Muscle layer of duodenum (tissue), 2 donors: ENCODE data around the gene PTPRCAP.

ENCODE experiments used
- H3K27ac ChIP-seq: one replicate; pipeline ENCODE4 v1.7.0; 2013; ENCODE audit warnings: mild to moderate bottlenecking, low read length
- H3K27me3 ChIP-seq: one replicate; pipeline ENCODE4 v1.7.0; 2013; ENCODE audit warnings: low read depth, mild to moderate bottlenecking, control low read depth, low read length
- H3K36me3 ChIP-seq, 2 donors: one replicate each; pipeline ENCODE4 v1.7.0; 2013; ENCODE audit warnings: low read length in 2 of 2, control low read depth in 1 of 2, mild to moderate bottlenecking in 1 of 2; ENCODE audit not compliant: insufficient read depth in 2 of 2, control insufficient read depth in 1 of 2
- H3K4me1 ChIP-seq, 2 donors: one replicate each; pipeline ENCODE4 v1.7.0; 2013; ENCODE audit warnings: low read length in 2 of 2, mild to moderate bottlenecking in 2 of 2, control low read depth in 1 of 2, moderate library complexity in 1 of 2; ENCODE audit not compliant: insufficient read depth in 2 of 2, control insufficient read depth in 1 of 2
- H3K4me3 ChIP-seq, 2 donors: one replicate each; pipeline ENCODE4 v1.7.0; 2013; ENCODE audit warnings: low read length in 2 of 2, low read depth in 1 of 2, mild to moderate bottlenecking in 1 of 2
- H3K9me3 ChIP-seq, 2 donors: one replicate each; pipeline ENCODE4 v1.7.0; 2013; ENCODE audit warnings: low read length in 2 of 2, control low read depth in 1 of 2, mild to moderate bottlenecking in 1 of 2; ENCODE audit not compliant: control insufficient read depth in 1 of 2
- donor health status: healthy.

PTPRCAP gene

DNA sequence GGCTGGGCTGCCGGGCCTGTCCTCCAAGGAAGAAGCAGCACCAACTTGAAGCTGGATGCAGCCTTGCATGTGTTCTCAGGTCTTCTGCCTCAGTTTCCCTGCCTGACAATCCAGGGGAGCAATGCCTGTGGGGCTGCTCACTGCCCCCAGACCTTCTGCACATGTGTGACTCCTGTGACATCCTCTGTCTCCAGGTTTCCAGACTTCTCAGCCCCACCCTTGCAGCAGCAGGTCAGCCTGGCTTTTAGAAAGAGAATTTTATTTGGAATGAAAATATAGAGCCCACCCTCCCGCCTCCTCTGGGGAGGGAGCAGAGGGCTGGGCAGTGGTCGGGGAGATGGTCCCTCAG, 301 bp upstream of the PTPRCAP start:
- H3K36me3 ChIP-seq: peaks cover 6 to 81% of the 10 kb centered on the region in 2 donors
- peaks cover 0 to 14% of the 10 kb centered on the region in 2 donors for H3K4me1 ChIP-seq
- H3K9me3 ChIP-seq: no peaks in the 10 kb centered on the region
- no peak overlapping the region for H3K4me3 ChIP-seq
- no peak overlapping the region for H3K27ac ChIP-seq
- no peaks in the 10 kb centered on the region for H3K27me3 ChIP-seq

DNA sequence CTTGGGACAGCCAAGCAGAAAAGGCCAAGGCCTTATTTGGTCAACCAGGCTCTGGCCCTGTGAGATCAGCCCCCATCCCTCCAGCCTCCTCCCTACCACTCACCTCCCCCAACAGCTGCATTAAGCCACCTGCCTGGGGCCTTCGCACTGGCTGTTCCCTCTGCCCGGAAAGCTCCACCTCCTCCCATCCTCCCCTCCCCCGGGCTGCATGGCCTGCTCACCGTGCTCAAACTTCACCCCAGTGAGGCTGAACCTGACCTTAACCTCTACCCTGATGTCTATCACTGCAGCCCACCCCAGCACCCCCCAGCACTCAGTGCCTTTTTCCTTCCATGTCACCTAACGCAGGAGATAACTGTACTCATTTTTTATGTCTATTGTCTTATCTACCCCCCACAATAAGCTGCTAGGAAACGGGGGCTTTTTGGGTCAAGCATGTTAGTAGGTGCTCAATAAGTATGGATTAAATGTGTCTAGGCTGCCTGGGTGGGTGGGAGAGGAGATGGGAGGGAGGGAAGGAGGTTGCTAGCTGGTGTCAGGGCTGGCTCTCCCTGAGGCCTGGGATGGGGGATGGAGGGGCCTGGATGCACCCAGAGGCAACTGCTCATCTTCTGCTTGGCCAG, 912 bp downstream of the PTPRCAP start:
- no peaks in the 10 kb centered on the region for H3K9me3 ChIP-seq
- peaks cover 0 to 4% of the 10 kb centered on the region in 2 donors for H3K4me1 ChIP-seq
- no peaks in the 10 kb centered on the region for H3K27me3 ChIP-seq
- H3K27ac ChIP-seq: no peak overlapping the region
- H3K36me3 ChIP-seq: peaks cover 11 to 87% of the 10 kb centered on the region in 2 donors
- peak overlapping the region in 1 of 2 donors; percentile 3 for H3K4me3 ChIP-seq

GRCh38 chr11:67435727-67436458, 1.6 kb downstream of the PTPRCAP start:
- Histone ChIP-seq H3K4me1 (peaks cover 0 to 4% of the 10 kb centered on the region in 2 donors), H3K36me3 (peaks cover 11 to 87% of the 10 kb centered on the region in 2 donors), H3K27ac (no peak overlapping the region), H3K27me3 (no peaks in the 10 kb centered on the region), H3K4me3 (no peak overlapping the region), H3K9me3 (no peaks in the 10 kb centered on the region)

DNA sequence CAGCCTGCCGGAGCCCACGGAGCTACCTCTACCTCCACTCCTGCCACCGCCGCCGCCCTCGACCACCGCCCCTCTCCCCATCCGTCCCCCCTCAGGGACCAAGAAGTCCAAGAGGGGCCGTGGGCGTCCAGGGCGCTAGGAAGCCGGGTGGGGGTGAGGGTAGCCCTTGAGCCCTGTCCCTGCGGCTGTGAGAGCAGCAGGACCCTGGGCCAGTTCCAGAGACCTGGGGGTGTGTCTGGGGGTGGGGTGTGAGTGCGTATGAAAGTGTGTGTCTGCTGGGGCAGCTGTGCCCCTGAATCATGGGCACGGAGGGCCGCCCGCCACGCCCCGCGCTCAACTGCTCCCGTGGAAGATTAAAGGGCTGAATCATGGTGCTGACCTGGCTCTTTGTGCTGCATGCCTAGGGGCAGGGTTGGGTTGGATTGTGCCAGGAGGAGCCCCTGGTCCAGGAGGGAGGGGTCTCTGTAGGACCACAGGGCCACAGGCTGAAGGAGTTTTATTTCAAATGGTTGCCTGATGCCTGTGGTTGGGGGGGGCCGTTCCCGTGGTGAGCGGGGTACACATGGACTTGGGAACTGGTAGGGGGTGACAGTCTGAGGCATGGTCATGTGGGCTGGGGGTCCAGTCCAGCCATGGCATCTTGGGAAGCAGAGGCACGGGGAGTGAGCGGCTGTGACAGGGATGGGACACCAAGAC, 2.3 kb downstream of the PTPRCAP start:
- no peak overlapping the region for H3K4me3 ChIP-seq
- no peak overlapping the region for H3K27ac ChIP-seq
- no peaks in the 10 kb centered on the region for H3K9me3 ChIP-seq
- H3K27me3 ChIP-seq: no peaks in the 10 kb centered on the region
- H3K4me1 ChIP-seq: peaks cover 0 to 4% of the 10 kb centered on the region in 2 donors
- peaks cover 11 to 80% of the 10 kb centered on the region in 2 donors for H3K36me3 ChIP-seq

GRCh38 chr11:67434395-67434881, 3.0 kb downstream of the PTPRCAP start:
- H3K9me3 ChIP-seq: no peaks in the 10 kb centered on the region
- peaks cover 0 to 7% of the 10 kb centered on the region in 2 donors for H3K4me1 ChIP-seq
- H3K36me3 ChIP-seq: peaks cover 11 to 73% of the 10 kb centered on the region in 2 donors
- no peaks in the 10 kb centered on the region for H3K27me3 ChIP-seq
- no peak overlapping the region for H3K27ac ChIP-seq
- H3K4me3 ChIP-seq: no peak overlapping the region

DNA sequence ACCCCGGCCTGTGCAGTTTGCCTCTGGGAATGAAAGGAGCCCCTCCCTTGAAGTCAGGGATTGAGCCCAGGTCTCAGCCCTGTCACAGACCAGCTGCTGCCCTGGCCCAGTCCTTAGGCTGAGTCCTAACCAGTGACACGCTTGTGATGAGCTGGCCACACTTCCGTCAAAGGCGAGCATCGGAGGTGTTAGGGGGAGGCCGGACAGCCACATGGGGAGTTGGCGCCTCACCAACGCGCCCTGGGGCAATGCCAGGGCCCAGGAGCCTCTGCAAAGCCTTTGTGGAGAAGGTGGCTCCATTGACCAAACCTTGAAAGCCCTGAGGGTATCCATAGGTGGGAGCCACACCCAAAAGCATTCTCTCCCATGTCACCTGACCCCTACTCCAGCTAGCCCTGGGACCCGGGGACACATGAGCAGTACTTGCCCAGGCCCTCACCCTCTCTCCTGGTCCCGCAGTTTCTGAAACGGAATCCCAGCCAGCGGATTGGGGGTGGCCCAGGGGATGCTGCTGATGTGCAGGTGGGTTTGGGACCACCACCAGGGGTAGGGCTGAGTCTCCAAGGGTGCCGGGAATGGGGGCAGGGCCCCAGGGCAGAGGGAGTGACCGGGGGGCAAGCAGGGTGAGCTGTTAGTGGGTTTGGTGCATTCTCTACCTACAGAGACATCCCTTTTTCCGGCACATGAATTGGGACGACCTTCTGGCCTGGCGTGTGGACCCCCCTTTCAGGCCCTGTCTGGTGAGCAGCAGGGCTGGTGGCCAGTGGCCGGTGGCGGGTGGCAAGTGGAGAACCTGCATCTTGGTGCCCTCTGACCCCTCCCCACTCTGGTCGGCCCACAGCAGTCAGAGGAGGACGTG, 3.7 kb downstream of the PTPRCAP start:
- Histone ChIP-seq H3K27me3 (no peaks in the 10 kb centered on the region), H3K9me3 (no peaks in the 10 kb centered on the region), H3K4me3 (no peak overlapping the region), H3K27ac (no peak overlapping the region), H3K4me1 (peaks cover 0 to 11% of the 10 kb centered on the region in 2 donors), H3K36me3 (peaks cover 11 to 67% of the 10 kb centered on the region in 2 donors)

DNA sequence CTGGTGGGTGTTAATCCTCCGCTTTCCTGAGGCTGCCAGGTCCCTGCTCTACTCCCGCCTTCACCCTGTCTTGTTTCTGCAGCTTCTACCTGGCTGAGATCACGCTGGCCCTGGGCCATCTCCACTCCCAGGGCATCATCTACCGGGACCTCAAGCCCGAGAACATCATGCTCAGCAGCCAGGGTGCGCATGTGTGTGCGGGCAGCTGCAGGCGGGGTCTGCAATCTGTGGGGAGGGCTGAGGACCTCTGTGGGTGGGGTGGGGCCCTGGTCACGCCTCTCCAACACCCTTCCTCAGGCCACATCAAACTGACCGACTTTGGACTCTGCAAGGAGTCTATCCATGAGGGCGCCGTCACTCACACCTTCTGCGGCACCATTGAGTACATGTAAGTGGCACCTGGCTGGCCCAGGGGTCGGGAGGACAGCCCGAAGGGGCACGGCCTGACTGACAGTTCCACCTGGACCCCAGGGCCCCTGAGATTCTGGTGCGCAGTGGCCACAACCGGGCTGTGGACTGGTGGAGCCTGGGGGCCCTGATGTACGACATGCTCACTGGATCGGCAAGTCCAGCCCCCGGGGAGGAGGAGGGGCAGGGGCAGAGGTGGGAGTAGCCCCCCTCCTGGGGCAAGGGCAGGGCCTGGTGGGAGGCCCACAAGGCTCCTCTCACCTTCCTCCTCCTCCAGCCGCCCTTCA, 4.7 kb downstream of the PTPRCAP start:
- peaks cover 11 to 58% of the 10 kb centered on the region in 2 donors for H3K36me3 ChIP-seq
- H3K4me1 ChIP-seq: peaks cover 0 to 15% of the 10 kb centered on the region in 2 donors

DNA sequence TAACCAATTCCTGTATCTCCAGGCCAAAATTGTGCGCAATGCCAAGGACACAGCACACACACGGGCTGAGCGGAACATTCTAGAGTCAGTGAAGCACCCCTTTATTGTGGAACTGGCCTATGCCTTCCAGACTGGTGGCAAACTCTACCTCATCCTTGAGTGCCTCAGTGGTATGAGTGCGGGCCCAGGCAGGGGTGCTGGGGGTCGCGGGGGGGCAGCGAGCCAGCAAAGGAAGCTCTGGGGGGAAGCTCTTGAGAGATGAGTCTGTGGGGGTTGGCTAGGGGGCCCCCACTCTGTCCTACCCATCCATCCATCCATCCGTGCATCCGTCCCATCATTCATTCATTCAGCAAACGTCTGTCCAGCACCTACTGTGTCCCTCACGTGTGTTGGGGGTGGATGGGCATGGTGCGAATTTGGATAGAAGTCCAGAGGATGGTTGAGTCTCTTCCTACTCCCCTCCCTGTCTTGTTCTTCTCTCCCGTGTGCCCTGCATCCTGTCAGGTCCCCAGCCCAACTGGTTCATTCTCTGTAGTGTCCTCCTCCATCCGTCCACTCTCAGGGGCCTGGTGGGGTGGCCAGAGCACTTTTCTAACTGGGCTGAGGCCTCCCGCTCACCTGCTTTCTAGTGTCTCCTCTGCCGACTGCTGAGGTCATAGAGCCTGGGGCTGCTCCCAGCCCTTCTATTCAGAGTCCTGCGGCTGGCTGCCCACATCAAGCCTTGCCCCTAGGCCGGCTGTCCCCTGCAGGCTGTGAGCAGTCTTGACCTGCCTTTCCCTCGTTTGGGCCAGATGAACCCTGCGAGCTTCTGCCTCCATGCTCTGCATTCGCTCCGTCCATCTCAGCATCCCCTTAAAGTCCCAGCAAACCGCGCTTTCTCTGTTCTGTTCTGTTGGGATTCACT, 5.9 kb downstream of the PTPRCAP start:
- peaks cover 11 to 51% of the 10 kb centered on the region in 2 donors for H3K36me3 ChIP-seq
- peaks cover 0 to 21% of the 10 kb centered on the region in 2 donors for H3K4me1 ChIP-seq

More for the DNA sequence above, 4.7 kb downstream of the PTPRCAP start:
- no peak overlapping the region for H3K4me3 ChIP-seq
- H3K27ac ChIP-seq: no peak overlapping the region
- no peaks in the 10 kb centered on the region for H3K27me3 ChIP-seq
- no peaks in the 10 kb centered on the region for H3K9me3 ChIP-seq

GRCh38 chr11:67429722-67430121, 7.8 kb downstream of the PTPRCAP start:
- H3K27me3 ChIP-seq: no peaks in the 10 kb centered on the region
- H3K4me1 ChIP-seq: peaks cover 0 to 21% of the 10 kb centered on the region in 2 donors
- H3K27ac ChIP-seq: peak overlapping the region; percentile 93
- no peaks in the 10 kb centered on the region for H3K9me3 ChIP-seq
- H3K36me3 ChIP-seq: peaks cover 11 to 38% of the 10 kb centered on the region in 2 donors
- peak overlapping the region; percentile 94 to 98 for H3K4me3 ChIP-seq

More for the DNA sequence above, 5.9 kb downstream of the PTPRCAP start:
- Histone ChIP-seq H3K27me3 (no peaks in the 10 kb centered on the region), H3K27ac (no peak overlapping the region), H3K4me3 (no peak overlapping the region), H3K9me3 (no peaks in the 10 kb centered on the region)
